HepG2 (cell line): ENCODE results near the gene NADK2. TPM values are rescaled to one million over a fixed set of nuclear protein-coding genes. Genes with fewer than 3 reads are reported as not detected.
A peak's percentile ranks its signal among the peaks of the same experiment; 100 is the strongest.

Source experiments
- ATF1 ChIP-seq: IDR thresholded peaks from 2 replicates; pipeline ENCODE4 v1.6.1; 2016; ENCODE audit warnings: mild to moderate bottlenecking, control low read depth
- MIER3 ChIP-seq: IDR thresholded peaks from 2 replicates; pipeline ENCODE4 v1.6.1; 2016; ENCODE audit warnings: missing compliant biosample characterization, borderline replicate concordance
- NBN ChIP-seq: fragments of 450-650 bp; conservative IDR thresholded peaks from 2 replicates; pipeline ENCODE4 v1.6.1; 2017
- NR2C2 ChIP-seq: sonication (generic); formaldehyde crosslinking; IDR thresholded peaks from 2 replicates; pipeline ENCODE4 v1.4.0; 2020; ENCODE audit warnings: missing genetic modification reagents, mild to moderate bottlenecking, moderate library complexity, borderline replicate concordance
- POLR2G ChIP-seq: fragments of 200-400 bp; formaldehyde crosslinking; IDR thresholded peaks from 2 replicates; pipeline ENCODE4 v1.6.1; 2018; ENCODE audit warnings: mild to moderate bottlenecking, low read depth, low read length, moderate library complexity
- SRSF1 ChIP-seq: fragments of 200-400 bp; formaldehyde crosslinking; optimal IDR thresholded peaks from 2 replicates; pipeline ENCODE3; 2017; ENCODE audit warnings: mild to moderate bottlenecking, low read depth, low read length, moderate library complexity
- ZNF335 ChIP-seq: sonication (generic); formaldehyde crosslinking; IDR thresholded peaks from 2 replicates; pipeline ENCODE4 v1.4.0; 2020; ENCODE audit warnings: missing genetic modification reagents
- ZNF431 ChIP-seq: sonication (generic); formaldehyde crosslinking; IDR thresholded peaks from 2 replicates; pipeline ENCODE4 v1.9.0; 2022; ENCODE audit warnings: missing genetic modification reagents, low read depth, mild to moderate bottlenecking, borderline replicate concordance
- ZNF772 ChIP-seq: sonication (generic); formaldehyde crosslinking; IDR thresholded peaks from 2 replicates; pipeline ENCODE4 v1.5.0; 2020; ENCODE audit warnings: mild to moderate bottlenecking, missing genetic modification reagents
- polyA plus RNA-seq, 8 experiments: library from polyadenylated mRNA; depleted of rRNA in 3 of 8; stranded (reverse) in 7 of 8; unstranded in 1 of 8; fragments of >200 nt; fragmentation: Illumina TruSeq in 4 of 8; extraction: Trizol in 4 of 8; gene quantifications; 2 replicates each; pipeline versions ENCODE4 v1.2.1 to v1.2.3, GENCODE V29; 2011 to 2016; ENCODE audit warnings: low read depth in 4 of 8, missing spikeins in 1 of 8, mixed read lengths in 1 of 8; ENCODE audit not compliant: insufficient read depth in 1 of 8
- total RNA-seq, 5 experiments: library from RNA; depleted of rRNA; stranded (reverse); fragments of >200 nt; fragmentation: Illumina TruSeq; extraction: Trizol; gene quantifications; 2 replicates each; pipeline ENCODE4 v1.2.3, GENCODE V29; 2016; ENCODE audit warnings: low read depth in 1 of 5
- TF ChIP-seq, protein P1 (sequence below): sonication (generic); formaldehyde crosslinking; IDR thresholded peaks from 2 replicates; pipeline ENCODE4 v1.8.1; 2023; ENCODE audit warnings: mild to moderate bottlenecking, missing genetic modification reagents
- TF ChIP-seq, protein P2 (sequence below): sonication (generic); formaldehyde crosslinking; IDR thresholded peaks from 2 replicates; pipeline ENCODE4 v1.4.0; 2020; ENCODE audit warnings: missing genetic modification reagents, borderline replicate concordance
- TF ChIP-seq, protein P3 (sequence below): sonication (generic); formaldehyde crosslinking; IDR thresholded peaks from 2 replicates; pipeline ENCODE4 v1.4.0; 2020; ENCODE audit warnings: low read depth, missing genetic modification reagents
- TF ChIP-seq, protein P4 (sequence below): sonication (generic); formaldehyde crosslinking; IDR thresholded peaks from 2 replicates; pipeline ENCODE4 v1.4.0; 2020; ENCODE audit warnings: missing genetic modification reagents, borderline replicate concordance

The NADK2 gene
- total and polyA plus RNA-seq, 2 of the 13 experiments (the other 11 are each of a cell fraction or from before 2014, with no cell fraction given), result 13.9 to 71.4 TPM

DNA sequence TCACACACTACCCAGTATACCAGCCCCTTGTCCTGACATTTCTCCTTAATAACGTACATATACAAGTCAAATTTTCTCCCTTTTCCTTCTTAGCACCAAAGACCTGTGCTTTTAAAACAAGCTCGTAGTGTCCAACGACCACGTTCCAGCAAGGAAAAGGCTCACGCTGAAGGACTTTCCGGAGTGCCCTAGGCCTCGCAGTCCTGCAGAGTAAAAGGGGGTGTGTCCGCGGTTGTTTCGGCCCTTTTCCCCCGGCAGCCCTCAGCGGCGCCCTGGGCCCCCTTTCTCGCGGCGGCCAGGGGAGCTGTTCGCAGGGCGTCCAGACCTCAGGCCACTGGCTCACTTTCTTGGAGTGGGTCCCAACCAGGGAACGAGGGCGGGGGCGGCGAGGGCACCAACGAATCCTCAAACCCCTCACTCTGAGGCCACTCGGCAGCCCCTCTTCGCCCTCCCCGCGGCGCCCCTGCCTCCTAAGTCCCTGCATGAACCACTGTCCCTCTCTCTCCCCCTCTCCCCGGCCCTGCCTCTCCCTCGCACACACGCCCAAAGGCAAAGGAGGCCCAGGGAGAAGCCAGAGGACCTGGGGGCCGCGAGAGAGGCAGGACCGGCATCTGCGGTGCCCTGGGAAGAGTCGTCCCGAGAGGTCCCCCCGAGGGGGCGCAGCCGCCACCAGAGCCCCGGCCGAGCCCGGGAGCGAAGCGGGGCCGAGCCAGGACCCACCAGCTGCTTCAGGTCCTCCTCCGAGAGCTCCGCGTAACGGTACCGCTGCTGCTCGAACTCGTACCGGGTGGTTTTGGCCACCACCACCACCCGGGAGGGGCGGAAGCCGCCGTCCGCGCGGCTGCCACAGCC, 720 bp downstream of the NADK2 start (continued):
- TF ChIP-seq SRSF1 (peak; percentile 62), MIER3 (CRISPR knock-in tag) (no peak), POLR2G (peak; percentile 27; the same call in 1 of the 2 replicates), NR2C2 (CRISPR knock-in tag) (no peak), NBN (no peak), ZNF772 (CRISPR knock-in tag) (peak; percentile 83), ZNF431 (CRISPR knock-in tag) (no peak), ATF1 (no peak), ZNF335 (CRISPR knock-in tag) (no peak)
- TF ChIP-seq, protein P1, sequence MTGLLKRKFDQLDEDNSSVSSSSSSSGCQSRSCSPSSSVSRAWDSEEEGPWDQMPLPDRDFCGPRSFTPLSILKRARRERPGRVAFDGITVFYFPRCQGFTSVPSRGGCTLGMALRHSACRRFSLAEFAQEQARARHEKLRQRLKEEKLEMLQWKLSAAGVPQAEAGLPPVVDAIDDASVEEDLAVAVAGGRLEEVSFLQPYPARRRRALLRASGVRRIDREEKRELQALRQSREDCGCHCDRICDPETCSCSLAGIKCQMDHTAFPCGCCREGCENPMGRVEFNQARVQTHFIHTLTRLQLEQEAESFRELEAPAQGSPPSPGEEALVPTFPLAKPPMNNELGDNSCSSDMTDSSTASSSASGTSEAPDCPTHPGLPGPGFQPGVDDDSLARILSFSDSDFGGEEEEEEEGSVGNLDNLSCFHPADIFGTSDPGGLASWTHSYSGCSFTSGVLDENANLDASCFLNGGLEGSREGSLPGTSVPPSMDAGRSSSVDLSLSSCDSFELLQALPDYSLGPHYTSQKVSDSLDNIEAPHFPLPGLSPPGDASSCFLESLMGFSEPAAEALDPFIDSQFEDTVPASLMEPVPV (CRISPR knock-in tag), result 0 out of 2 replicates have a peak, but pooled peaks have one; percentile 46
- TF ChIP-seq, protein P2, sequence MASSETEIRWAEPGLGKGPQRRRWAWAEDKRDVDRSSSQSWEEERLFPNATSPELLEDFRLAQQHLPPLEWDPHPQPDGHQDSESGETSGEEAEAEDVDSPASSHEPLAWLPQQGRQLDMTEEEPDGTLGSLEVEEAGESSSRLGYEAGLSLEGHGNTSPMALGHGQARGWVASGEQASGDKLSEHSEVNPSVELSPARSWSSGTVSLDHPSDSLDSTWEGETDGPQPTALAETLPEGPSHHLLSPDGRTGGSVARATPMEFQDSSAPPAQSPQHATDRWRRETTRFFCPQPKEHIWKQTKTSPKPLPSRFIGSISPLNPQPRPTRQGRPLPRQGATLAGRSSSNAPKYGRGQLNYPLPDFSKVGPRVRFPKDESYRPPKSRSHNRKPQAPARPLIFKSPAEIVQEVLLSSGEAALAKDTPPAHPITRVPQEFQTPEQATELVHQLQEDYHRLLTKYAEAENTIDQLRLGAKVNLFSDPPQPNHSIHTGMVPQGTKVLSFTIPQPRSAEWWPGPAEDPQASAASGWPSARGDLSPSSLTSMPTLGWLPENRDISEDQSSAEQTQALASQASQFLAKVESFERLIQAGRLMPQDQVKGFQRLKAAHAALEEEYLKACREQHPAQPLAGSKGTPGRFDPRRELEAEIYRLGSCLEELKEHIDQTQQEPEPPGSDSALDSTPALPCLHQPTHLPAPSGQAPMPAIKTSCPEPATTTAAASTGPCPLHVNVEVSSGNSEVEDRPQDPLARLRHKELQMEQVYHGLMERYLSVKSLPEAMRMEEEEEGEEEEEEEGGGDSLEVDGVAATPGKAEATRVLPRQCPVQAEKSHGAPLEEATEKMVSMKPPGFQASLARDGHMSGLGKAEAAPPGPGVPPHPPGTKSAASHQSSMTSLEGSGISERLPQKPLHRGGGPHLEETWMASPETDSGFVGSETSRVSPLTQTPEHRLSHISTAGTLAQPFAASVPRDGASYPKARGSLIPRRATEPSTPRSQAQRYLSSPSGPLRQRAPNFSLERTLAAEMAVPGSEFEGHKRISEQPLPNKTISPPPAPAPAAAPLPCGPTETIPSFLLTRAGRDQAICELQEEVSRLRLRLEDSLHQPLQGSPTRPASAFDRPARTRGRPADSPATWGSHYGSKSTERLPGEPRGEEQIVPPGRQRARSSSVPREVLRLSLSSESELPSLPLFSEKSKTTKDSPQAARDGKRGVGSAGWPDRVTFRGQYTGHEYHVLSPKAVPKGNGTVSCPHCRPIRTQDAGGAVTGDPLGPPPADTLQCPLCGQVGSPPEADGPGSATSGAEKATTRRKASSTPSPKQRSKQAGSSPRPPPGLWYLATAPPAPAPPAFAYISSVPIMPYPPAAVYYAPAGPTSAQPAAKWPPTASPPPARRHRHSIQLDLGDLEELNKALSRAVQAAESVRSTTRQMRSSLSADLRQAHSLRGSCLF (CRISPR knock-in tag), result no peak
- TF ChIP-seq, protein P3, sequence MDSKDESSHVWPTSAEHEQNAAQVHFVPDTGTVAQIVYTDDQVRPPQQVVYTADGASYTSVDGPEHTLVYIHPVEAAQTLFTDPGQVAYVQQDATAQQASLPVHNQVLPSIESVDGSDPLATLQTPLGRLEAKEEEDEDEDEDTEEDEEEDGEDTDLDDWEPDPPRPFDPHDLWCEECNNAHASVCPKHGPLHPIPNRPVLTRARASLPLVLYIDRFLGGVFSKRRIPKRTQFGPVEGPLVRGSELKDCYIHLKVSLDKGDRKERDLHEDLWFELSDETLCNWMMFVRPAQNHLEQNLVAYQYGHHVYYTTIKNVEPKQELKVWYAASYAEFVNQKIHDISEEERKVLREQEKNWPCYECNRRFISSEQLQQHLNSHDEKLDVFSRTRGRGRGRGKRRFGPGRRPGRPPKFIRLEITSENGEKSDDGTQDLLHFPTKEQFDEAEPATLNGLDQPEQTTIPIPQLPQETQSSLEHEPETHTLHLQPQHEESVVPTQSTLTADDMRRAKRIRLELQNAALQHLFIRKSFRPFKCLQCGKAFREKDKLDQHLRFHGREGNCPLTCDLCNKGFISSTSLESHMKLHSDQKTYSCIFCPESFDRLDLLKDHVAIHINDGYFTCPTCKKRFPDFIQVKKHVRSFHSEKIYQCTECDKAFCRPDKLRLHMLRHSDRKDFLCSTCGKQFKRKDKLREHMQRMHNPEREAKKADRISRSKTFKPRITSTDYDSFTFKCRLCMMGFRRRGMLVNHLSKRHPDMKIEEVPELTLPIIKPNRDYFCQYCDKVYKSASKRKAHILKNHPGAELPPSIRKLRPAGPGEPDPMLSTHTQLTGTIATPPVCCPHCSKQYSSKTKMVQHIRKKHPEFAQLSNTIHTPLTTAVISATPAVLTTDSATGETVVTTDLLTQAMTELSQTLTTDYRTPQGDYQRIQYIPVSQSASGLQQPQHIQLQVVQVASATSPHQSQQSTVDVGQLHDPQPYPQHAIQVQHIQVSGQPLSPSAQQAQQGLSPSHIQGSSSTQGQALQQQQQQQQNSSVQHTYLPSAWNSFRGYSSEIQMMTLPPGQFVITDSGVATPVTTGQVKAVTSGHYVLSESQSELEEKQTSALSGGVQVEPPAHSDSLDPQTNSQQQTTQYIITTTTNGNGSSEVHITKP (CRISPR knock-in tag), result no peak
- TF ChIP-seq, protein P4, sequence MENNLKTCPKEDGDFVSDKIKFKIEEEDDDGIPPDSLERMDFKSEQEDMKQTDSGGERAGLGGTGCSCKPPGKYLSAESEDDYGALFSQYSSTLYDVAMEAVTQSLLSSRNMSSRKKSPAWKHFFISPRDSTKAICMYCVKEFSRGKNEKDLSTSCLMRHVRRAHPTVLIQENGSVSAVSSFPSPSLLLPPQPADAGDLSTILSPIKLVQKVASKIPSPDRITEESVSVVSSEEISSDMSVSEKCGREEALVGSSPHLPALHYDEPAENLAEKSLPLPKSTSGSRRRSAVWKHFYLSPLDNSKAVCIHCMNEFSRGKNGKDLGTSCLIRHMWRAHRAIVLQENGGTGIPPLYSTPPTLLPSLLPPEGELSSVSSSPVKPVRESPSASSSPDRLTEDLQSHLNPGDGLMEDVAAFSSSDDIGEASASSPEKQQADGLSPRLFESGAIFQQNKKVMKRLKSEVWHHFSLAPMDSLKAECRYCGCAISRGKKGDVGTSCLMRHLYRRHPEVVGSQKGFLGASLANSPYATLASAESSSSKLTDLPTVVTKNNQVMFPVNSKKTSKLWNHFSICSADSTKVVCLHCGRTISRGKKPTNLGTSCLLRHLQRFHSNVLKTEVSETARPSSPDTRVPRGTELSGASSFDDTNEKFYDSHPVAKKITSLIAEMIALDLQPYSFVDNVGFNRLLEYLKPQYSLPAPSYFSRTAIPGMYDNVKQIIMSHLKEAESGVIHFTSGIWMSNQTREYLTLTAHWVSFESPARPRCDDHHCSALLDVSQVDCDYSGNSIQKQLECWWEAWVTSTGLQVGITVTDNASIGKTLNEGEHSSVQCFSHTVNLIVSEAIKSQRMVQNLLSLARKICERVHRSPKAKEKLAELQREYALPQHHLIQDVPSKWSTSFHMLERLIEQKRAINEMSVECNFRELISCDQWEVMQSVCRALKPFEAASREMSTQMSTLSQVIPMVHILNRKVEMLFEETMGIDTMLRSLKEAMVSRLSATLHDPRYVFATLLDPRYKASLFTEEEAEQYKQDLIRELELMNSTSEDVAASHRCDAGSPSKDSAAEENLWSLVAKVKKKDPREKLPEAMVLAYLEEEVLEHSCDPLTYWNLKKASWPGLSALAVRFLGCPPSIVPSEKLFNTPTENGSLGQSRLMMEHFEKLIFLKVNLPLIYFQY (CRISPR knock-in tag), result no peak
